Stimulated activated CD8-positive, alpha-beta memory T cell treated with anti-CD3 and anti-CD28 coated beads, Interleukin-12 subunit alpha, Interleukin-12 subunit beta, amount 100 ng/mL, for 24 hours (primary cell): ENCODE measurements around the gene C19orf81.

ENCODE experiments used
- DNase-seq: peaks from one replicate; pipeline ENCODE4 v3.0.0-alpha.2; 2020; ENCODE audit errors: extremely low read depth

The C19orf81 gene

GRCh38 chr19:50629801-50630200, 19.4 kb upstream of the C19orf81 start:
- DNase-seq, result no peak

- no peak for DNase-seq
These were observed 17.0 kb upstream of the C19orf81 start for GRCh38 chr19:50632151-50632835.

GRCh38 chr19:50633359-50633758, 15.9 kb upstream of the C19orf81 start:
- no peak for DNase-seq

GRCh38 chr19:50633973-50634372, 15.3 kb upstream of the C19orf81 start:
- no peak for DNase-seq

- DNase-seq, result no peak
These were observed 12.7 kb upstream of the C19orf81 start for GRCh38 chr19:50636317-50637085.

GRCh38 chr19:50638600-50638999, 10.6 kb upstream of the C19orf81 start:
- no peak for DNase-seq

GRCh38 chr19:50639121-50640112, 9.8 kb upstream of the C19orf81 start, which contains the start of gene SYT3:
Gene SYT3 (minus strand): TSS chr19:50639881. CDS start chr19:50637411, 2,470 bp downstream.
- peak; percentile 10 for DNase-seq

GRCh38 chr19:50640368-50640767, 8.9 kb upstream of the C19orf81 start:
- DNase-seq, result no peak

- no peak for DNase-seq
These were observed 4.8 kb upstream of the C19orf81 start for GRCh38 chr19:50644315-50644915.

- no peak for DNase-seq
These were observed 4.1 kb upstream of the C19orf81 start for GRCh38 chr19:50645107-50645506.

- DNase-seq, result no peak
These were observed 3.0 kb upstream of the C19orf81 start for GRCh38 chr19:50646074-50646807.

- DNase-seq, result no peak
These were observed 1.2 kb upstream of the C19orf81 start for GRCh38 chr19:50647879-50648615.

GRCh38 chr19:50648659-50649058, 586 bp upstream of the C19orf81 start:
- DNase-seq, result no peak

- no peak for DNase-seq
These were observed 1.9 kb downstream of the C19orf81 start for GRCh38 chr19:50651174-50651573.

GRCh38 chr19:50652722-50653121, 3.5 kb downstream of the C19orf81 start:
- DNase-seq, result no peak

GRCh38 chr19:50654882-50655281, 5.6 kb downstream of the C19orf81 start:
- no peak for DNase-seq

GRCh38 chr19:50657222-50657669, 8.0 kb downstream of the C19orf81 start:
- no peak for DNase-seq

- peak; percentile 76 for DNase-seq
These were observed 8.6 kb downstream of the C19orf81 start for GRCh38 chr19:50657712-50658440.
